ENCODE measurements around the gene GID8.
A peak's percentile ranks its signal among the peaks of the same experiment; 100 is the strongest.
"Not testable (repeated sequence)": the region's sequence is repeated elsewhere in the genome, so short reads cannot be mapped to it uniquely, and the experiment has no call there.

GID8 gene

DNA sequence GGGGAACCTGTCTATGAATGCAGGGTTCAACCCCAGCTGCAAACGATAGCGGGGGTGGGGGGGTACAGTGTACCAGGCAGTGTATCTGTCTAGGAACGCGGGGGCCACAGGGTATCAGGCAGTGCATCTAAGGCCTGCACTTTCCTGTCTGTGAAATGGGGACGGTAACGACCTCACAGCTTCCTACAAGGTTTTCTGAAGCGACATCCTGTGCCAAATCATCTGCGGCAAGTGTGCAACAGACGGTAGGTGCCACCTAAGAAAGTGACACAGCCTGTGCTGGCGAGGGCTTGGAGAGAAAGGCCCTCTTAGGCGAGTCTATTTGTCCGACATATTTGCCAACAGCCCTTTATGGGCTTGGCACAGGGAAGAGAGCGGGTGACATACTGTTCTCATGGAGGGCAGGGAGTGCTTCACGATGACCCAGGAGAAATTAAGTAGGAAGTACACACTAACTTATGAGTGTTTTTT is 15.5 kb upstream of the GID8 start:
- no peak for DNase-seq (ENCODE audit: low read depth)

DNA sequence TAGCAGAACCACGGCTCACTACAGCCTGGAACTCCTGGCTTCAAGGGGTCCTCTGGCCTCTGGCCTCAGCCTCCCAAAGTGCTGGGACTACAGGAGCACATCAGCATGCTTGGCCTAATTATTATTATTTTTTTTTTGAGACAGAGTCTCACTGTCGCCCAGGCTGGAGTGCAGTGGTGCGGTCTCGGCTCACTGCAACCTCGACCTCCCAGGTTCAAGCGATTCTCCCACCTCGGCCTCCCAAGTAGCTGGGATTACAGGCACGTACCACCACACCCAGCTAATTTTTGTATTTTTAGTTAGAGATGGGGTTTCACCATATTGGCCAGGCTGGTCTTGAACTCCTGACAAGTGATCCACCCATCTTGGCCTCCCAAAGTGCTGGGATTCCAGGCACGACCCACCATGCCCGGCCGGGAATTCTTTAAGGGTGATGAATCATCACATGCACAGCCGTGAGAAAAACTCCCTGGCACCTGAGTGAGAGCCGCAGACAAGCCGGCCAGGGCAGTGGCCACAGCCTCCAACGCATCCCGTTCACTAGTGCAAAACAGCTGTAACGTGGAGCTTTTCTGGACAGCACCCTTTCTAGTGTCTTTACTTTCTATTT is 14.8 kb upstream of the GID8 start:
- DNase-seq (ENCODE audit: low read depth), result not testable (repeated sequence)

DNA sequence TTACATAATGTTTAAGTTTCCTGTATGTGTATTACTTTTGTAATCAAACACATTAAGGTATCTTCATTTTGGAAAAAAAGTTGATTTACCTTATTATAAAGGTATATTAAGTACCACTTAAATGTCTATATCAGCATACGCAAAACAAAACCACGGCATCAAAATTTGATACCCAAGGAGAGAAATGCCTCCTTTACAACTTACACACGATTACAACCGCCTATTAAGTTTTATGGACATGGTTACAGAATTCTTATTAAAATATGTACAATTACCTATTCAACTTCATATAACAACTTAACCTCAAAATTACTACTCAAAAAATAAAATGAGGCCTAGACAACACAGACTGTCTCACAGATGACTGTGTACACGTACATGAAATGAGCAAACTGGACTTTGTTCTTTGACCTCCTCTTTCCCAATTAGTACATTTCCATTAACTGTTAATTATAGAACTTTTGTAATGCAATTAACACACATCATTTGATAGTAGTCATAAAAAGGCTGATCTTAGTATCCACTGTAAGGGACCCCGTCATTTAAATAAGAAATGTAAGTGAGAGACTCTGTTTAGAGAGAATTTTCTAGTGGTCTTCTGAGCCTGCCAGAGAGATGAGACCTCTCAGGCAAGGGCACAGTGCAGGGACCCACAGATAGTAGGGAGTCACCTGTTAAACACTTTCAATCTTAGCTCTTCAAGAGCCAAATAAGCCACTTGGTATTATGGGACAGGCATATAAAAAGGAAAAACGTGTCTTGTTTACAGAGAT is 14.1 kb upstream of the GID8 start:
- no peak for DNase-seq (ENCODE audit: low read depth)

DNA sequence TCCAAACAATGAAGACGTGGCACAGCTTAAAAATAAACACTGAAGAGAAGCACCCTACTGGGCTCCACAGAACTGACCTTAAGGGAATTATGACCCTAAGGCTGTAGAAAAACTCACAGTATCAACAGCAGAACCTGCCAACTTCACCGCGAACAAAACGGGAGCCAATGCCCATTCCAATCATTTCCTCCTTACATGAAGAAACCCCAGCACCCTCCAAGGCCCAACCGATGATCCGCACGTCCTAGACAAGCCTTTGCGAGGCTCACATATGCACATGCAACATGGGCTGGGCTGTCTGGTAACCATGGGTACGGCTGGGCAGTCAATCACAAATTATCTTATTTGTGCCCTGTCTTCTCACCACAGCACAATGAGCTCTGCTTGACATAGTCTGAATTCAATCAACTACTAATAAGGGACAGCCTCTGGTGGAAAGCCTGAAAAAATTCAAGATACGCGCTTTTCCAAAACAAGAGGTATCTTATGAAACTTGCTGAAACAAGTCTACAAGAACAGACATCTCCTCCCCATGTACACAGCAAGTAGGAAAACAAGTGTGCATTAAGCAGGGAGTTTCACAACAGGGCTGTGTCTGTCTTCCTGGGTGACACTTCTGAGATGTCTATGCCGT is 13.4 kb upstream of the GID8 start:
- no peak for DNase-seq (ENCODE audit: low read depth)

DNA sequence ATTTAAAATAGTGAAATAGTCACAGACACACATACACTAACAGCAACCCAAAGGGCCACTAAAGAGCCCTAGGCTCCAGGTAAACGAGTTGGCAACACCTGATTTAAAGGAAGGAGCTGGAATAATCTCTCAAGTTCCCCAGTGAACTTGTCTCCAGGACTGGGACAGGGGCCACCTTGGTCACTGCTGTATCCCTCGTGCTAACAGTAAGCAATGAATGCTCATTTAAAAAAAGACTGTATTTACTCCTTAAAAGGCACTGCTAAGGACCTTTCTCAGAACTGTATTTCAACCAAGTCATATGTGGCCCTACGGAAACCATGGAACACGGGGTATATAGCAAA is 12.9 kb upstream of the GID8 start:
- no peak for DNase-seq (ENCODE audit: low read depth)

DNA sequence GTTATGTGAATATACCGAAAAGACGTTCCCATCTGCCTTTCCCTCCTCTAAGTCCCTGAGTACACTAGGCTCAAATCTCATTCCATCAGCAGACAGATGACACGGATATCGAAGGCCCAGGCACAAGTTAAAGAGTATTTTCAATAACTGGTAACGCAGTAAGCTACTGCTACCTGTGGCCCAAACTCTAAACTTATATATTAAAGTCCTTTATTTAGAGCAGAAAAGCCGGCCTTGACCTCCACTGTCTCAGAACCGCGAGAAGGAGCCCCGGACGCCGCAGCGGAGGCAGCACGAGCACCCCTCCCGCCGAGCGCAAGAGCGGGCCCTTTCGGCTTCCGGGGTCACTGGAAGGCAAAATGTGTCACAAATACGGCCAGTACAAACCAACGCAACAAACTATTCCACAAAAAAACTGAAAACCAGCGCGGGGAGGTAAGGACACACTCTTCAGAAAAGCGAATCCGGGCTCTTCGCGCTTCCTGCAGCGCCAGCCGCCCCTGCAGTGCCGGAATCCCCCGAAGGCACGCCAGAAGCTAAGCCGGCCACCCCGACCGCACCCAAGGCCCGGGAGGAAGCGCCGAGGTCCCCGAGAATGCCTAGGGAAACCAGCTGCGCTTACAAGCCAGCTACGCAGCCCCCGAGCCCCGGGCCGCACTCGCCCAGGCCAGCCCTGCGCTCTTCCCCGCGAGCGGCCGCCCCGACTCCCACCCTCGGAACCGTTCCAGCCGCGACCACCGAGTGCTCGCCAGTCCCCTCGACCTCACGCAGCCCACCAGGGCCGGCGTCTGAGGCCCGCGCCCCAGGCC is 12.3 kb upstream of the GID8 start:
- no peak for DNase-seq (ENCODE audit: low read depth)

DNA sequence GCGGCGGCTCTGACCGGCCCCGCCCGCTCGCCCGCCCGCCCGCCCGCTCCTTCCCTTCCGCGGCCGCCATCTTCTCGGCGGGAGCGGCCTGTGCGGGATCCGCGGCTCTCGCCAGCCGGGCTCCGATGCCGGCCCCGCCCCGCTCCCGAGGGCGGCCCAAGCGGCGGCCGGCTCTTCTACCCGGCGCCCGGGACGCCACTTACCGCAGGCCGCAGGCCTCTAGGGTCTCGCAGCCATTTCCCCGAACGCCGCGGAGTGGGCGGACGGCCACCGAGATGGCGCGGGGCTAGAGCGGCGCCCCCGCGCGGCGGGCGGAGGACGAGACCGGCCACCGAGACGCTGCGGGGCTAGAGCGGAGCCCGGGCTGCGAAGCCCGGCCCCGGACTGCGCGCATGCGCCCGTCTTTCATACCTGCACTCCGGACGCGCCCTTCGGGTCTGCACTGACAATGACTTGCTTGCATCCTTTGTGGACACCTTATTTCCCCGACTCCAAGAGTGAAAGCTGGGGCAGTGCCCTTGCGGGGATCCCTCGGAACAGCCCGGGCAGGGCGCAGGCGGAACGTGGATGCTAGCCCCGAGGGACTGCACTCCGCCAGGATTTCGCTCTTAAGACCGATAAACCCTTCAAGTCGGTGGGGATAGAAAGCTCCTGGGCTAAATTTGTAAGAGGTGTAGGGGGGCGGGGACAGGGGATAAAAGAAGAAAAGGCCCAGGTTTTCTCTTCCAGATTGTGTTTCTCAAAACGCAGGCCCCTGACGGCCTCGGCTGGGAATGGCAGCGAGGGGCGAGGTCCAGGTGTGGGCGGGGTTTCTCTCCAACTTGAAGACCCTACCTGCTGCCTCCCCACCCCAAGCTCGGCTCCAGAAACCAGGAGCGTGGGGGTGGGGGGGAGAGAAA is 11.5 kb upstream of the GID8 start, which contains the start of gene DIDO1:
DIDO1 (minus strand) TSS at position 277 of the 899 bp plus-strand sequence.
- peak; percentile 88 for DNase-seq (ENCODE audit: low read depth)

DNA sequence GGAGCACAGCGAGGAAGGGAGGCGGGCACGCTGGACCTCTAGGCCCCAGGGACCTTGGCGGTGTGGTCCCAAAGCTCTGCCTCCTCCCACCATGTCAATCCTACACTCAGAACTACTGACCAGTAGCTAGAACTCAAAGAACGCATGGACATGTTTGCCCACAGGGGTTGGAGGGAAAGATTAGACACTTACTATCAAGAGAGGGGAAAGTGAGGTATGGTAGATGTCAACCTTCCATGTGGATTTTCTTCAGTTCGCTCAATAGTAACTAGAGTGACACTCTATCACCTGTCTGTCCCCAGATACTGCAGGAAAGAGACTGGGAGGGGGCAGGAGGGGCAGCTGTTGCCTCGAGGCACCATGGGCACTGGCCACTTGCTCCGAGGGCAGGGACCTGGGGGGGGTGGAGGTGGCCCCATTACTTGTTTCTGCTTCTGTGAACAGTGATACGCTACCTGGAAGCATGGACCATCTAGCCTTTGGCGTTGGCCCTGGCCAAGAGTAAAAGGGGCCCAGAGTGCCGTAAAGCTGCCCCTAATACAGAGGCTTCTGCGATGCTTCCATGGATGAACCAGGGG is 10.7 kb upstream of the GID8 start:
- no peak for DNase-seq (ENCODE audit: low read depth)

DNA sequence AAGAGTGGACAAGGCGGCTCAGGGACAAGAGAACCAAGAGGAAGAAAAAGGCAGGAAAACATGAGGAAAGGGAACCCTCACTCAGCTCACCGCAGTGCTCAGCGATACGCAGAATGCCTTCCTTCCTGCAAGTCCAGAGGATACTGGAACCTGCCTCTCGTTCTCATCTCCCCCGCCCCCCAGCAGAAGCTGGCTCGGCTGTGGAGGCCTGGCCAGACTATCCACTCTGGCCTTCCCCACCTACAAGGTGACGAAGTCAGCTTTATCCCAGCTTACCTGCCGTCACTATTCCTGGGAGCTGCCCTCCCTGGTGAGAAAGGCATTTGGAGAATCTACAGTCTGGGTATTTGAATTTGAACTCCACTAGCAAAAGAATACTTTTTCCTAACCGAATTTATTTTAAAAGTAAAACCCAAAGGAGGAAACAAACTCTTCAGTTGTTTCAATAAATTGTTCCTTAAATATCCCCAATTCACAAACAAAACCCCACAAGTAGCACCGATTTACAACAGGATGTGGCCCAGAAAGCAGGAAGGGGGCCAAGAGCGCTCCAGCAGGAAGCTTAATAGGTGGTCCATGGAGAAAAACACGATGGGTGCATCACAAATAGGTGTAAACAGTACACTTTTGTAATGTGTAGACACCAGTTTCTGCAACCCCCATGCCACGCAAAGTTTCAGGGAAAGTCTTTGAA is 9.6 kb upstream of the GID8 start:
- DNase-seq (ENCODE audit: low read depth), result no peak

DNA sequence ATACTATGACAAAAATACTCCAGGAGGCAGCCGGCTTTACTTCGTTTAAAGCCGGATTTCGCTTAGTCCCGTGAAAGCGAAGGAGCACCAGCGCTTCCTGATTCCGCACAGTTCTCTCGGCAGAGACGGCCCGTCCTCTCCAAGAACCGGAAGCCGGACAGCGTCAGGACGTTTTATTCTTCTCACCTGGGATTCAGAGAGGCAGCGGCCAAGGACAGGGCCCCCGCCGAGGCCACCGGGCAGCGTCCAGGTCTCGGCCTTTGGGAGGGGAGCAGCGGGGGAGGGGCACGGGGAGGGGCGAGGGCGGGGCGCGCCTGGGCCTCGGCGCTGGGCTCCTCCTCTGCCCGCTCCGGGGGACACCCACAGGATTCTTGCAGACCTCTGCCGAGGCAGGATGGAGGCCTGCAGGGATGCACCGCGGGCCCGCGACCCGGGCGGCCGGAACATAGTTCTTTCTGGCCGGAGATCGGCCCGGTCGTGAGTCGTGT is 8.9 kb upstream of the GID8 start:
- peak; percentile 58 for DNase-seq (ENCODE audit: low read depth)

DNA sequence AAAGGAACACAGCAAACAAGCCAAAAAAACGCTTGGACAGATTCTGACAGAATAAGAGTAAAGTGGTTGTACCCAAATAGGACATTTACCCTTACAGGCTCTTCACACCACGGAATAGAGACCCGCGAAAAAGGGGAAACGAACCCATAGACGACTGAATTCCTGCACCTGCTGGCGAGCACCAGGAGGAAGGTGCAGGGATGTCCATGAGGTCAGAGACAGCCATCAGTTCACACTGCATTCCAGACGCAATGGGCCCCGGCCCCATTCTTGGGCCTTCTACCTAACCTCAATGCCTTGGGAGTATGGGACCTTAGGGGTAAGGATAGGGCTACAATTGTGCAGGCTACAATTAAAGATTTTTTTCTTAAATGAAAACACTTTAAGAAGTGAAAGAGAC is 6.5 kb upstream of the GID8 start:
- DNase-seq (ENCODE audit: low read depth), result no peak

DNA sequence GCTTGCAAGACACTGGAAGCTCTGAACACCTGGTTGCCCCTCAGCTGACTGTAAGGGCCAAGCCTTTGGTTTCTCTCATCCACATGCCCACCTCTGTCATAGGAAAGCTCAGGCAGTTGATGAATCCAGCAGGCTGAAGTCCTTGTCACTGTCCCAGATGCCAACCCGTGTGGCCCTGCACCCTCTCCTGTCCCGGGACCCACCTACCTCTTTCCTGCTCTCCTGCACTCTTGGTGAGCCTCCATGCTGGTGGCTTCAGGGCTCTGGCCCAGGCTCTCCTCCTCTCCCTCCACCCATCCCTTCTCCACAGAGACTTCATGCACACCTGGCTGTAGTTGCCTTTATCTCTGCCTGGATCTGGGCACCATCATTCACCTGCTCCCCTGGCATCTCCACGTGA is 4.0 kb upstream of the GID8 start:
- no peak for DNase-seq (ENCODE audit: low read depth)

DNA sequence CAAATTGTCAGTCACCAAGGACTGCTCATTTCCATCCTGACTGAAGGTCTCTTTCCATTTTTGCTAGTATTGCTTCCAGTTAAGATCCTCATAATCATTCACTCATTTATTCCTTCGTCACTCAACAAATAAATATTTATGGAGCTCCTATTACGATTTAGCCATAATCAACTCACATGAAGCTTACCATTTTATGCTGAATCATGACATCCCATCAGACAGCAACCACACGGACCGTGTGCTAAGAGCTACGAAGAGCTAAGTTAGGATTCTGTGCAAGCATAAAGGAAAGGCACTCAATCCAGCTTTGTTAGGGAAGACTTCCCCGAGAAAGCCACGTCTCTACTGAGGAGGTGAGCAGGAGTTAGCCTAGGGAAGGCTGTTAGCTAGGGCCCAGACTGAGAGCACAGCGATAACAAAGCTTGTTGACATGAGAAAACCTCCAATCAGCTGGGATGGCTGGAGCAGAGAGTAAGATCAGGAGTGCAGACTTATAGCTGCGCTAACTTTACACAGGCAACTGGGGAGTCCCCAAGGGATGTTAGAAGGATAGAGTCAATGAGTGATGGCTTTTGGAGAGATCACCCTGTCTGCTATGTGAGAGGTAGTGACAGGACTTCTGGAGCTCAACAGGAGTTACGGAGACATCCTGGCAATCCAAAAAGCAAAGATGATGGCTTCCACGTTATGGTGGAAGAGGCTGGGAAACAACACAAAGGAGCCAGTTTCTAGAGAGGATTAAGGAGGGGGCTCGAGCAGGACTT is 2.6 kb upstream of the GID8 start:
- no peak for DNase-seq (ENCODE audit: low read depth)

DNA sequence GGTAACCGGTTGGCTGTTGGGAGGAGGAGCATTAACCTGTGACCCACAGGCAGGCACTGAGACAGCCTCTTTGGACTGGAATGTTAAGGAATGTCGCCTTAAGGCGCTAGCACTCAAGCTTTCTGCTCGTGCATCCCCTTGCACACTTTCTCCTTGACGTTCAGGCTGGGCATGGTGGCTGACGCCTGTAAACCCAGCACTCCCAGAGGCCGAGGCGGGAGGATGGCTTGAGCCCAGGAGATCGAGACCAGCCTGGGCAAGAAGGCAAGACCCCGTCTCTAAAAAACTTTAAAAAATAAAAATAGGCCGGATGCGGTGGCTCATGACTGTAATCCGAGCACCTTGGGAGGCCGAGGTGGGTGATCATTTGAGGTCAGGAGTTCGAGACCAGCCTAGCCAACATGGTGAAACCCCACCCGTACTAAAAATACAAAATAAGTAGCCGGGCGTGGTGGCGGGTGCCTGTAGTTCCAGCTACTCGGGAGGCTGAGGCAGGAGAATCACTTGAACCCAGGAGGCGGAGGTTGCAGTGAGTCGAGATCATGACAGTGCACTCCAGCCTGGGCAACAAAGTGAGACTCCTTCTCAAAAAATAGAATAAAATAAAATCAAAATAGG is 1.9 kb upstream of the GID8 start:
- DNase-seq (ENCODE audit: low read depth), result no peak

DNA sequence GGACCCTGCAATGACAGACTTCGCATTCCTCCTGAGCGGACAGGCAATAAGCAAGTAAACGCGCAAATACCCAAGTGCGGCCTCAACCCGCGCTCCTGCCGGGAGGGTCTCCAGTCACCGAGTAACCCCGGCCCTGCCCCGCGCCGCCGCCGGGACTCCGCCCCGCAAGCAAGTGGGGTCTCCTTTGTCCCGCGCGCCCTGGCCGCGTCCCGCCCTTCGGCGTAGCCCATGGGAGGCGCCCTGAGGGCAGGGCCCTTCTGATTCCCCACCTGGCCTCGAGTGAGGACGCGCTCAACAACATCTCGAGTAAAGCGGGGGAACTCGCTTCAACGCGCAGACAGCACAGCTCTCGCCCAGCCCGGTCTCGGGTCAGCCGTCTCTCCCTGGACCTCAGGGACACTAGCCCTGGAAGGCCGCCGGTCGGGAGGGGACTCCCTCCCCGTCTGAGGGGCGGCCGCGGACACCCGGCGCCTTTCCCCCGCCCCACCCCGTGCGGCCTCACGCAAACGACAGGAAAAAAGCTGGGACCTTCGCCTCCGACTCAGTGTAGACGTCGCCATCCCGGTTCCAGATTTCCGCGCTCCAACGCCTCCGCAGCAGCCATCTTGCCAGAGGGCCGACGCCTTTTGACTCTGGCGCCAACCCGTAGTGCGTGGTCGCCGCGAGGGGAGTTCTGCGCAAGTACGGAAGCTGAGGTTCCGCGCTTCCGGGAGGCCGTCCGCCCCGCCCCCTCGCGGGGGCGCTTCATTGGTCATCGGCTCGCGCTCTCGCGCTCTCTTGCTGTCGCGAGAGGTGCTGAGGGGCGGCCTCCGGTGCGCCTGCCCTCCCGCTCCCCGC is 461 bp upstream of the GID8 start:
- peak; percentile 96 for DNase-seq (ENCODE audit: low read depth)

DNA sequence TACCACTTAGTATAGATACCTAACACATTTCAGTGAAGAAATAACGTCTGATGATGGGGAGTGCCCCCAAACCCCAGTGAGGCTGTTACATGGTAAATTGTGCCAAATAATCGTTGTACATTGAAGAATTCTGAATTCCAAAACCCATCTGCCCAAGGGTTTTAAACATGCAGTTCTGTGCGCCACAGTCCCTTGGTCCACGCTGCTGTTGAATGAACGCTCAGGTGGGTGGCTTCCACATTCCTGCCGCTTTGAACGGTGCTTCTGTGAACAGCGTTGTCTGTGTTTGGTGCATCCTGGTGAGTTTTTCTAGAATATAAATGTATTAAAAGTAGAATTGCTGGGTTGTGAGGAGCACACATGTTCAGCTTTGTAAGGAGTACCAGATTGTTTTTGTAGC is 2.9 kb downstream of the GID8 start:
- no peak for DNase-seq (ENCODE audit: low read depth)

DNA sequence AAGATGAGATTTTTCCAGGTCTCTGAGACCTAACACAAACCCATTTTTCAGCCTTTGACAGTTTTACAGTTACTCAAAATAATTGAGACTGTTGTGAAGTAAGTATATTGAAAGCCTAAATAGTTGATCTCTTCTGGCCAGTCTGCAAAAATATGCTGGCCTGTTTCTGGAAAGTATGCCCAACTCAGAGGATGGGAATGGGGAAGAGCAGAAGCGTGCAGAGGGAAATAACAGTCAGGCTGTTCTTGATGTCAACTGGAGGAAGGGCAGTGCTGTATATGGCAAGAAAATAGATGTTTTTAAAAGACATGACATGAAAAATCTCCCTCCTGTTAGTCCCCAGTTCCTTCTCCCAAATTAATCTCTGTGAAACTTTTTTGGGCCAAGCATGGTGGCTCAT is 3.8 kb downstream of the GID8 start:
- DNase-seq (ENCODE audit: low read depth), result no peak

DNA sequence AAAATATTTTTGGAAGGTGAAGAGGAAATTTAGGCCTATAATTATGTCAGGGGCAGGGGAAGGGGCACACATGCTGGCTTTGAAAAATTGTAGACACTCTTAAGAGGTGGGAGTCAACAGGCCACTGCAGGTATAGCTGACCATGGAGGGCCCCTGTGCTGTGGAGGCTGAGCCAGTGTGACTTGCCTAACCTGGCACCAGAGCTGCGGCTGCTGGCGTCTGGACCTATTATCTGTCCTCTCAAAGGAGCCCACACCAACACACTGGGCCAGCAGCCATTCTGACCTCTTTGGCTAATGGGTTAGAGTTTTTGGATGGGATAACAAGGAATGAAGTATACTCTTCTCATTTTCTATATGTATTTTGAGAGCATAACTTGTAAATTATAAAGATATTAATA is 4.5 kb downstream of the GID8 start:
- DNase-seq (ENCODE audit: low read depth), result no peak
